Germinal center (tissue), 1 donor: ENCODE measurements around the gene RIPOR2.
"Not testable (repeated sequence)": the region's sequence is repeated elsewhere in the genome, so short reads cannot be mapped to it uniquely, and the experiment has no call there.

Source experiments
- DNase-seq: peaks from one replicate; pipeline ENCODE4 v3.0.0; 2012; ENCODE audit warnings: mixed read lengths, low spot score

The RIPOR2 gene

GRCh38 chr6:24926647-24927046 lies 9.1 kb downstream of the RIPOR2 start:
- not testable (repeated sequence) for DNase-seq

GRCh38 chr6:24926192-24926591 lies 9.6 kb downstream of the RIPOR2 start:
- DNase-seq: no peak

- no peak for DNase-seq
Measured at GRCh38 chr6:24925661-24926060, 10.1 kb downstream of the RIPOR2 start.

GRCh38 chr6:24924580-24925356 lies 11.0 kb downstream of the RIPOR2 start:
- no peak for DNase-seq

DNA sequence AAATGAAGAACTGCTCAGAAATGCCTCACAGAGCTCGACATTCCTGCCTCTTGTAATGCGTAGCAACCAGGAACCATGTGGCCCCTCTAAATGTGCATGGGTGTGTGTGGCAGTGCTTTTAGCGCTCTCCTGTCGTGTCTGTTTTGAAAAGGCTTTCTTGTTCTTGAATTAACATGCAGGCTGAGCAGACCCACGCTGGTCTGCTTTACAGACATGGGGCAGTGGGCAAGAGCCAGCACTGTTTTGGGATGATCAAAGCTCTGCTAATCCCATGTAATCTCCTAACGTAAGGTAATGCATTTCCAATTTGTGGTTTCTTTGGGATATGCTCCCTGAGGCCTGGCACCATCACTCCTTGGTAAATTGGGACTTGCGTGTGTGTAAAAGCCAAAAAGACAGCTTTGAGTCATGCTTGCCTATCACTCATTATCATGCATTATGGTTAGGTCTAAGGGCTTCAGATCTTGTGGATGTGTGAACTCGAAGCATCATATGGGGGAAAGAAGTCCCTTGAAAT lies 11.8 kb downstream of the RIPOR2 start:
- DNase-seq: no peak

DNA sequence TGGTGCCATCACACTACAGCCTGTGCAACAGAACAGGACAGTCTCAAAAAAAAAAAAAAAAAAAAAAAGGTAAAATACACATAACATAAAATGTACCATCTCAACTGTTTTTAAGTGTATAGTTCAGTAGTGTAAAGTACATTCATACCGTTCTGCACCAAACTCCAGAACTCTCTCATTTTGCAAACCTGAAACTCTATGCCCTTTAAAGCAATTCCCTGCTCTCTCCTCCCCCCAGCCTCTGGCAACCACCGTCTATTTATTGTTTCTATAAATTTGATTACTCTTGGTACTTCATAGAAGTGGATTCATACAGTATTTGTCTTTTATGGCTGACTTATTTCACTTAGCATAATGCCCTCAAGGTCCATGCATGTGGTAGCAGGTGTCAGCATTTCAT lies 12.9 kb downstream of the RIPOR2 start:
- no peak for DNase-seq

GRCh38 chr6:24922170-24922569 lies 13.6 kb downstream of the RIPOR2 start:
- no peak for DNase-seq

- no peak for DNase-seq
Measured at GRCh38 chr6:24920136-24920535, 15.6 kb downstream of the RIPOR2 start.

DNA sequence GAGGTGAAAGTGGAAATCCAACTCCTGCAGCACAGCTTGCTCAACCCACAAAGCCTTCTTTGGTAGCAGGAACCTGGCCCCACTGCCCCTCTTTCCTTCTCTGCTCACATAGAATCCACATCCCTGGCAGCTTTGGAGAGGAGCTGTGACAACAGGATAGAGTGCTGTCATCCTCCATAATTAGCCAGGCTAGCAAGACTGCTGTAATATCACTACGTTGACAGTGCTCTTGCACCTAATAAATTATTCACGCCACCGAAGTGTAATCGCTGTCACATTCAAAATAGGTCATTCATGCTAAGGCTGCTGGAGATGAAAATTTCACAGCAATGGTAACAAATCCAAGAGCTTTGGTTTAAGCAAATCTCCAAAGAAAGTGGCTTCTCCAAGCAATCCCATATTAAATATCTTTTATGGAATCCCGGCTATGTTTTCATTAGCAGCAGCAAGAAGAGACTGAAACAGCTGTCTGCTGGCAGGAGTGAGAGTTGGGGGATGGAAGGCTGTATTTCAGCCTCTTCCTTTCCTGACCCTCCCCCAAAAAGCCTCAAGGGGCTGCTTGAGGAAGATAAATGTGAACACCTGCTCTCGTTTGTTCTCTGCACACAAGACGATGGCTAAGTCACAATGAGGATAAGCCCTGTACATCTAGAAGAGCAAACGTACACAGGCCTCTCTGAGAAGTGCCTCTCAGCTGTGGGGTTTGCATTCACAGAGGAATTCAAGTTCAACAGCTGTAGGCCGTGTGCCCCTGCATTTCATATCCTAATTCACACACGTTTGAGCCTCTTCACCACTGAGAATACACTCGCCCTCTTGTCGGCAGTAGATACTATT lies 16.5 kb downstream of the RIPOR2 start:
- DNase-seq: peak; percentile 49

GRCh38 chr6:24918641-24919055 lies 17.1 kb downstream of the RIPOR2 start:
- DNase-seq: no peak

GRCh38 chr6:24916496-24916895 lies 19.3 kb downstream of the RIPOR2 start:
- DNase-seq: no peak

DNA sequence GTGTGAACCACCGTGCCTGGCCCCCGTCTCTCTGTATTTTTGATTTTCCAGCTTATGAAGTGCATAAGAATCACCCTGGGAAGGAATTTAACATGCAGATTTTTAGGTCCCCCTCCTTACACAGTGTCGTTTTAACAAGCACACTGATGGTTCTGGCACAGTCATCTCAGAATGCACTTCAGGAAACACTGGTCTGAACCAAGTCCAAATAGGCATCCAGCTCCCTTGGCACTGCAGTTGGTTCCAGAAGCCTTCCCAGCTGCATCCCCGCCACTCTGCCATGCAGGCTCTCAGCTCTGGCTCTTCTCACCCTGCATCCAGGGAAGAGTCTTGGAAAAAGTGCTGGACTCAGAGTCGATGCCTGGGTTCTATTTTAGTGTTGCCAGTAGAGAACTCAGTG lies 20.1 kb downstream of the RIPOR2 start:
- DNase-seq: no peak

DNA sequence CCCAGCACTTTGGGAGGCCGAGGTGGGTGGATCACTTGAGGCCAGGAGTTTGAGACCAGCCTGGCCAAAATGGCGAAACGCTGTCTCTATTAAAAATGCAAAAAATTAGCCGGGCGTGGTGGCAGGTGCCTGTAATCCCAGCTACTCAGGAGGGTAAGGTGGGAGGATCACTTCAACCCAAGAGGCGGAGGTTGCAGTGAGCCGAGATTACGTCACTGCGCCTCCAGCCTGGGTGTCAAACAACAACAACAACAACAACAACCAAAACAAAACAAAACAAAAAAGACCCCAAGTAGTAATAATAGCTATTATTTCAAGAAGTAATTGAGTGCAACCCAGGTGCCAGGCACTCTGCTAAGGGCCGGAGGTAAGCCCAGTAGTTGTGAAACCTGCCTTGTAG lies 21.7 kb downstream of the RIPOR2 start:
- not testable (repeated sequence) for DNase-seq

DNA sequence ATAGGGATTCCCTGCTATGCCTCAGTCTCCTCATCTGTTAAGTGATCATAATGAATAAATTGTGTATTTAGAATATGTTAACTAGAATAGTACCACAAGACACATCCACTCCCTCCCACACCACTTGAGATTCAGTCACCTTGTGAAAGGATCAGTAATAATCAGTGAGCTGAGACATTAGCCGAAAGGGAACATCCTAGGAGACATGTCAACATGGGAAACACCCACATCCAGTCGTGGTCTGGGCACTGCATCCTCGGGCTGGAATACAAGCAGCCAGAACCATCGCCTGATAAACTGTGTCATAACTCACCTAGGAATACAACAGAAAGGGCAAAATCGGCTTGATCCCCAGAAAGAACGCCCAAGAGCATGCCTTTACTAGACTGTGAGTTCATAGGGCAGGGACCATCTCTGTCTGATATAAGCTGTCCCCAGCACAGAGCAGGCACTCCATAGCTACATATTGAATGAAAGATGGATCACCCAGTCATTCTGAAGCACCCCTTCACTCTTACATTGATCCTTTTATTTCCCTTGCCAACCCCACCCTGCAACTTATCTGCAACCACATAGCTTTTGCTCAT lies 23.9 kb downstream of the RIPOR2 start:
- no peak for DNase-seq

DNA sequence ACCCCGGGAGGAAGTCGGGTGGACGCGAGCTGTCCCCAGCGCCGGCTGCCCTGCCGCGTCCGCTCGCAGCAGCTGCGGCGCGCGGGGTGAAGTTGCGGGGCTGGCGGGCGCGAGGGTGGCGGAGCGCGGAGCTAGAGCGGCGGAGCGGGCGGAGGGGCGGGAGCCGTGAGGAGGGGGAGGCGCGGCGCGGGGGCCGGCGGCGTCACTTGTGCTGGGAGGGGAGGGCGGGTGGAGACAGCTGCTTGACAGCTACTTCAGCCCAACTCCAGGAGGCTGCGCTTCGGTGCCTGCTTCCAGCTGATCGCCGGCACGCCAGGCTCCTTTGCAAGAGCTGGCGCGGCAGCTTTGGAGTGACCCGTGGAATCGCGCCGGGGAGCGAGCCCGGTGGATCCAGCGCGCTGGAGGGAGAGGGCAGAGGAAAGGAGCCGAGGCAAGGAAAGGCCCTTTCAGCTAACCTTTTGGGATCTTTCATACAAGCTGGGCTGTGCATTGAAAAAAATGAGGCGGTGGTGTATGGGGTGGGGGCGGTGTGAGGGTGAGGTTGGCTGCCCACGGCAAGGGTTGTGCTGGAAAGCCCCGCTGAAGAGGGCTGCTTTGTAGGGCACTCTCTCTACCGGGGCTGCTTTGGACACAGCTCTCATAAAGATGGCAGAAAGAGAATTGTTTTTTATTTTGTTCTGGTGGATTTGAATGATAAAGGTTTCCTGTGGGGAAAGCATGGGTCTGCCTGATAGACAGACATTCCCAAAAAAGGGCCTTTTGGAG lies 24.6 kb downstream of the RIPOR2 start:
- peak; percentile 68 for DNase-seq

DNA sequence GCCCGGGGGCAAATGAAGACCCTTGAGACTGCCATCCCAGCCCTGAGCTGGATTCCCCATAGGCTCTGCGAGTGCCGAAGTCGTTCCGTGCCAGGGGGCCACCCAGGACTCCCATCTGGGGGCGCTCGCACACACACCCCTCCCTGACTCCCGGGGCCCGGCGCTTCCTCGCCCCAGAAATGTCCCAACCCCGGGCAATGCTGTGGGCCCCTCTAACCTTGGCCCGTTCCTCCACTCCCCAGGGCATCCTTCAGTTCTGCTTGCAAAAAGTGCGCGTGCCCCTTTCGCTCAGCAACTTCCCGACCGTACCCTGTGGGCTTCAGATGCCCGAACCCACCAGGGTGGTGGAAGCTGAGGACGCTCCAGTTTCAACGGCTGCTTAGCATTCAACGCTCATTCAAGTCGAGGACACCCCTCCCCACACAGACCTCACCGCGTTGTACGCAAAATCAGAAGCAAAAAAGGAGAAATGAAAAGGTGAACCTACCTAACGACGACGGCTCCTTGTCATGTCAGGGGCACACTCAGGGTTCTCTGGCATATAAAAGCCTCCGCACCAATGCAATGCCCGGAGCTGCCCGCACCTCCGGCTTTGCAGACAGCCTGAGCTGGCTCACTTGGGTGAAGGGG lies 25.3 kb downstream of the RIPOR2 start:
- peak; percentile 60 for DNase-seq

GRCh38 chr6:24909241-24910216 lies 26.2 kb downstream of the RIPOR2 start:
- no peak for DNase-seq

DNA sequence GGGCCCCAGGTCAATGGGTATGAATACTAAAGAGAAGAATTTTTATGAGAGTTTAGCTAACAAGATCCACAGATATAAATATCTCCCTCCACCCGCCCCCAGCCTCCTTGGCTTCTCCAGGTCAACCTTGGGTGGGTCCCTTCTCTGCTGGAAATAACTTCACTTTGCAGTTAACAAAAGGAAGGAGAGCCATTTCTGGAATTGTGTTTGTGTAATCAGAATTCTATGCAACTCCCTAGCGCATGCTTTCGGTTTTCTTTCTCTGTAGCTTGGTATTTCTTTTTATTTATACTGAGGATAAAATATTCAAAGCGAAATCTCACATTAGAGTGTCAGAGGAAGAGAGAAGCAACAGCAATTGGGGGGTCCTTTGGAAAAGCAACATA lies 27.1 kb downstream of the RIPOR2 start:
- no peak for DNase-seq

- DNase-seq: no peak
Measured at GRCh38 chr6:24907919-24908649, 27.7 kb downstream of the RIPOR2 start.

GRCh38 chr6:24906314-24906713 lies 29.4 kb downstream of the RIPOR2 start:
- no peak for DNase-seq
